DOHH2 (cell line): ENCODE measurements around the gene SLC39A11.

Experiments used
- CTCF ChIP-seq: fragments of 200-600 bp; sonication (generic); IDR thresholded peaks from one replicate; pipeline ENCODE4 v1.5.1; 2014; ENCODE audit warnings: antibody characterized with exemption, mild to moderate bottlenecking, low read depth, low read length; ENCODE audit not compliant: poor library complexity, severe bottlenecking
- EZH2phosphoT487 ChIP-seq: fragments of 200-600 bp; sonication (generic); IDR thresholded peaks from 2 replicates; pipeline ENCODE4 v1.6.1; 2017; ENCODE audit warnings: borderline replicate concordance, mild to moderate bottlenecking, antibody characterized with exemption, low read length, moderate library complexity, mixed read lengths

- no peak for TF ChIP-seq EZH2phosphoT487
- TF ChIP-seq CTCF, result no peak
These were observed 396.3 kb downstream of the SLC39A11 start for GRCh38 chr17:72696156-72696555.
